A549 treated with CORT108297 at 1 μM for 4 hours (cell line): ENCODE measurements around the gene SESN1. TPM values are rescaled to one million over a fixed set of nuclear protein-coding genes. Genes with fewer than 3 reads are reported as not detected.

Experiments
- total RNA-seq: library from RNA; stranded (reverse); fragments of 200-300 nt; extraction: Qiagen RNA extraction; gene quantifications from 5 replicates; pipeline ENCODE4 v1.2.3, GENCODE V29; 2022

The SESN1 gene
- 9.6 to 10.5 TPM (median 10.1 TPM) in 5 replicates for total RNA-seq

DNA sequence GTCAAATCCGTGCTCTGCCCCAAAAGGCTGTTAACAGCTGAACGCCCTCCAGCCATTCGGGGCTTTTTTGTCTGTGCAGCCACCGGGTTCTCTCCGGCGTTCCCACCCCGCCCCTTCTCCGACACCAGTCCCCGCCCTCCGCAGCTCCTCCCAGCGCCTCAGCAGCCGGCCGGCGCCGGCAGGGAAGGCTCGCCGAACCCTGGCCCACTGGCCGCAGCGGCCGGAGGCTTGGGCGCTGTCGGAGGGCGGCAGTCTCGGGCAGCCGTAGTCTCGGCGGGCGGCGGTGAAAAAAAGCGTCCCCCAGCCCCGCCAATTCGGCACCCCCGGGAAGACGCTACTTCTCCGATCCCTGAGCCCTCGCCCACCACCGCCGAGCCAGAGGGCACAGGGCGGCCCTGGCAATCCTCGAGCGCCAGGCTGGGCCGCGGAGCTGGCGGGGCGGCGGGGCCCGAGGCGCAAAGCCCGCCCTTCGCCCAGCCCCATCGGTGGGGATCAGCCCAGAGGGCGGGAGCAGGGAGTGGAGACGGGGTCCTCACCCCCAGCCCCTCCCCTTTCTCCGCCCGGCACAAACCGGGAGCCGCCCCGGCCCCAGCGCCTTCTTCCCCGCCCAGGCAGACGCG, at the start of gene SESN1:
SESN1 (minus strand) TSS at position 431 of the 620 bp plus-strand sequence. CDS start 773 bp downstream, outside the sequence.

GRCh38 chr6:109095036-109095834, 589 bp upstream of the SESN1 start, which contains the start of gene CEP57L1:
CEP57L1 (plus strand) TSS chr6:109095507; CDS start chr6:109145222, 49,715 bp downstream.

Other genes with a start within 250 kb of the SESN1 start
- 1.8 to 2.8 TPM (median 2.4 TPM) in 5 replicates for gene ARMC2, start 246.4 kb downstream of the SESN1 start, total RNA-seq
- gene CEP57L1, start 661 bp upstream of the SESN1 start, total RNA-seq = 7.4 to 9.1 TPM (median 8.6 TPM) in 5 replicates